8988T (cell line): ENCODE data around the gene PPP1R12C.
A peak's percentile ranks its signal among the peaks of the same experiment; 100 is the strongest.
"Not testable (repeated sequence)": the region's sequence is repeated elsewhere in the genome, so short reads cannot be mapped to it uniquely, and the experiment has no call there.

Experiments
- DNase-seq: peaks from one replicate; pipeline ENCODE4 v3.0.0; 2011

The PPP1R12C gene

DNA sequence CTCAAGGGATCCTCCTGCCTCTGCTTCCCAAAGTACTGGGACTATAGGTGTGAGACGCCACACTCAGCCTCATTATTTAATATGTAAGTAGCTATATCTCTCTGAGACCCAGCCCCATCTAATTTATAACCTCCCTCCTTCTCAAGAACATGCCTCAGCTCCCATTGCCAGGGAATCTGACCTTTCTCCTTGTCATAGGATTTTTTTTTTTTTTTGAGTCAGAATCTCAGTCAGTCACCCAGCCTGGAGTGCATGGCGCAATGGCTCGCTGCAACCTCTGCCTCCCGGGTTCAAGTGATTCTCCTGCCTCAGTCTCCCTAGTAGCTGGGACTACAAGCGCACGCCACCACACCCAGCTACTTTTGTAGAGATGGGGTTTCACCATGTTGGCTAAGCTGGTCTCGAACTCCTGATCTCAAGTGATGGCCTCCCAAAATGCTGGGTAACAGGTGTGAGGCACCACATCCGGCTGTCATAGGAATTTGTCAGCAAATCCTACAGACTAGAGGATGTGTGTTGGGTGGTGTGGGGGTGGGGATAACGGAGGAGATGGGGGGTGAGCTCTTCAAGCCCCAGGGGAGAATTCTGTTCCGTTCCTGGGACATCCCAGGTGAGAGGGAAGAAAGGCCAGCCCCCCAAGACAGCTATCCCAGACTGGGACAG lies 46.8 kb downstream of the PPP1R12C start:
- no peak for DNase-seq

DNA sequence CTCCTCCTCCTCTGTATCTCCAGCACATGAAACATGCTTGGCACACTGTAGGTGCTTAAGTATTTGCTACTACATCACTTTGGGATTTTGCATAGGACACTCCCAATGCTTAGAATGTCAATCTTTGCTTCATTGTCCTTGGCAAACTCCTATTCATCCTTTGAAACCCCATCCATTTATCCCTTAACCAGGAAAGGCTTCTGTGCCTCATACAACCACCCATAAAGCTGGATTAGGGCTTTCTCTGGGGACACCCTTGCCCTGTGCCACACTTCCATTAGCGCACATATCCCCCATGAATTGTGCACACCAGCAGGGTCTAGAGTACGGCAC lies 47.6 kb downstream of the PPP1R12C start:
- no peak for DNase-seq

DNA sequence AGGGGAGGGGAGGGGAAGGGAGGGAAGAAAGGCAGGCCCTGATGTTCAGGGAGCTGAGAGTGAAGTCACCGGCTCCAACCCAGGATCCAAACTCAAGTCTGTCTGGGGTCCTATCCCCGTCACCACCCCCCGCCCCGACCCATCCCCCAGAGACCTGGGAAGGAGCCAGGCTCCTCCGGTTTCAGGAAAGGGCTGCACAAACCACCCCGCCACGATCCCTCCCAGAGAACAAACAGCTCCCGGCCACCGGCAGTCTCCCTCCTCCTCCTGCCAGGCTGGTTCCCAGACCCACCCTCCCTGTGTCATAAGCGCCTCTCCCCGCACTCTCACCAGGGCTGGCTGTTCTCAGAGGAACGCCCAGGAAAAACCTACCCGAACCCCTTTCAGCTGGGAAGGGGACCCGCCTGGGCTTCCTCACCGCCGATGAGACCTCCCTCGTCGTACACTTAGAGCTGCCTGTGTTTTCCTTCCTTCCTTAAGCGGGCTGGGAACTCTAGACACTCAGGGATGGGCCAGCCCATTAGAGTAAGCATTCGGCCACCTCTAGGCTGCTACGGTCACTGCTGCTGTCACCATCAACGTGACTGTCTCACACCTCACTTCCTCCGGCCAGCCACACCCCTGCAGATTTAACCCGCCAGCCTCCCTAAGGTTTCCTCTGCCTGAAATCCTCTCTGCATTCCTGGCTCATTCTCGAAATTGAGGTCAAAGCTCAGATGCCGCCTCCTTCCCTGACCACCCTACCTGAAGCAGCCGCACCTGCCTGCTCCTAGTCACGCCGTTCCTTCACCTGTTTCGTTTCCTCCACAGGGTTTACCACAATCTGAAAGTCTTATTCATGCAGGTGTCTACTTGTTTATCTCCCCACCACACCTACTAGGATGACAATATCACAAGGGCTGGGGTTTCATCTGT lies 48.2 kb downstream of the PPP1R12C start:
- DNase-seq = peak; percentile 71

DNA sequence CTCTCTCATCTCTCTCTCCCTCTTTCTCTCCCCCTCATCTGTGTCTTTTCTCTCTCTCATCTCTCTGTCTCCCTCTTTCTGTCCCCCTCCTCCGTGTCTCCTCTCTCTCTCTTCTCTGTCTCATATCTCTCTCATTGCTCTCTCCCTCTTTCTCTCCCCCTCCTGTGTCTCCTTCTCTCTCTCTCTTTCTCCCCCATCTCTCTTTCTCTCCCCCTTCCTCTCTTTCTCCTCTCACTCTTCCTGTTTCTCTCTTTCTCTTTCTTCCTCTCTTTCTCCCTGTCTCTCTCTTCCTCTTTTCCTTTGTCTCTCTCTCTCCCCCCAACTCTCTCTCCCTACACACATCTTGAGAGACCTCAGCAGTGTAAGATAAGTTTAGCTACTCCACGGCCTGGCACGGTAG lies 49.6 kb downstream of the PPP1R12C start:
- DNase-seq = no peak

DNA sequence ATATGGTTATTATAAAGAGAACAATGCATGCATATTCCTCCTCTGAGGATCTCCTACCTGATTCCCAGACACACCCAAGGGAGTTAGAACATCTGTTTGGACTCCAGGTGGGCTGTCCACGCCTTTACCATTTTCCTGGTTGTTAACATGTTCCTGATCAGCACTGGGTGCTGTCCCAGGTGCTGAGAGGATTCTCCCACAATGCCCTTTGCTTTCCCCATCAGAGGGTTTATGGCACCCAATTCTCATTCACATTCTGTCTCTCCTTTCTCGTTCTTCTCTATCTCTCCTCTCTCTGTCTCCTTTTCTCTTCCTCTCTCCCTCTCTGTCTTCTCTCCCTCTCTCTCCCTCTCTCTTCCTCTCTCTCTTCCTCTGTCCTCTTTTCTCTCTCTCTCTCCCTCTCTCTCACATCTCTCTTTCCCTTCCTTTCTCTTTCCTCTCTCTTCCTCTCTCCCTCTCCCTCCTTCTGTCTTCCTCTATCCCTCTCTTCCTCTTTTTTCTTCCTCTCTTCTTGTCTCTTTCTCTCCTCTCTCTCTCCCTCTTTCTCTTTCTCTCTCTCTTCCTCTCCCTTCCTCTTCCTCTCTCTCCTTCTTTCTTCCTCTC lies 51.2 kb downstream of the PPP1R12C start:
- DNase-seq = no peak

DNA sequence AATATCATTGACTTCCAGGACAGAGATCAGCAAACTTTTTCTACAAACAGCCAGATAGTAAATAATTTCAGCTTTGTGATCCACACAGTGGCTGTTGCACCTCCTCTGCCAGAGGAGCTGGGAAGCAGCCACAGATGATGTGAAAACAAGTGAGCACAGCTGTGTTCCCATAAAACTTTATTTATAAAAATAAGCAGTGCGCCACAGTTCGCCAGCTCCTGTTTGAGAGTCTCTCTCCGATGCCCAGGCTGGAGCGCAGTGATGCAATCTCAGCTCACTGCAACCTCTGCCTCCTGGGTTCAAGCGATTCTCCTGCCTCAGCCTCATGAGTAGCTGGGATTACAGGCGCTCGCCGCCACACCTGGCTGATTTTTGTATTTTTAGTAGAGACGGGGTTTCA lies 51.9 kb downstream of the PPP1R12C start:
- not testable (repeated sequence) for DNase-seq

DNA sequence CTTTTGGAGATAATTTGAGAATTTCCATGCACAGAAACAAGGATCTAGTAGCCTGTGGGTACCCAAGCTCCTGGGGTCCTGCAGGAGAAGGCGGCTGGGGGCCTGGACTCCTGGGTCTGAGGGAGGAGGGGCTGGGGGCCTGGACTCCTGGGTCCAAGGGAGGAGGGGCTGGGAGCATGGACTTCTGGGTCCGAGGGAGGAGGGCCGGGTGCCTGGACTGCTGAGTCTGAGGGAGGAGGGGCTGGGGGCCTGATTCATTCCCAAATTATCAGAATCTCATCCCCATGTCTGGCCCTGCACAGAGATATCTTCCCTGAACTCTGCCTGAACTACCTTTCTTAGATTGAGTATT lies 54.0 kb downstream of the PPP1R12C start:
- no peak for DNase-seq

DNA sequence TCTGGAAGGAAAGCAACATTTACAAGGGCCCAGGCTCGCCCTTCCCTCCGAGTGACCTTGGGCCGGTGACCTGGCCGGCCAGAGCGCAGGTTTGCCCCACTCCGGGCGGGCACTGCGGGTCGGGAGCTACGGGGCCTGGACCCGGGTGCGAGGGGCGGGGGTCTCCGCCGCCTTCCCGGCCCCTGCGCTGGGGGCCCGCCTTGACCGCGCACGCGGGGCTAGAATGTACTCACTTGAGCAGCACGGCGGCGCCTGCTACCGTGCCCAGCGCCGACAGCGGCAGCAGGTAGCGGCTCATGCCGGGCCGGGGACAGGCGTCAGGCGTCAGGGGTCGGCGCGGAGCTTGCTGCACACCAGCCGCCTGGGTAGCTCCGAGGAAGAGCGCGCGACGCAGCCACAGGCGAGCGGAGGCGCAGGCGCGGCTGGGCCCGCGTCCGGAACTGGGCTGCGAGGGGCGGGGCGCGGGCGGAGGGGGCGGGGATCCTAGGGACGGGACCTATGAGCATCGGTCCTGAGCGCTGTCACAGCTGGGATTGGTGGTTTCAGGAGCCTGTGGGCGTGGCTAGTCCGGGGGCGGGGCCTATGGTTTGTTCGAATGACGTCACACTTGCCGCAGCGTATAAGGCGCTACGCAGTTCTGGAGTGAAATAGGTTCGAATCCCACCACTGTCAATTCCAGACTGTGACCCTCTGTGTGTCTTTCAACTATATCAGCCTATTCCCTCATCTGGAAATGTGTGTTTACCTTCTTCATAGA lies 54.5 kb downstream of the PPP1R12C start, which contains the start of gene RDH13:
Gene RDH13 (minus strand): TSS at position 414 of the 757 bp plus-strand sequence. CDS start 116 bp downstream, at position 298.
- no peak for DNase-seq

DNA sequence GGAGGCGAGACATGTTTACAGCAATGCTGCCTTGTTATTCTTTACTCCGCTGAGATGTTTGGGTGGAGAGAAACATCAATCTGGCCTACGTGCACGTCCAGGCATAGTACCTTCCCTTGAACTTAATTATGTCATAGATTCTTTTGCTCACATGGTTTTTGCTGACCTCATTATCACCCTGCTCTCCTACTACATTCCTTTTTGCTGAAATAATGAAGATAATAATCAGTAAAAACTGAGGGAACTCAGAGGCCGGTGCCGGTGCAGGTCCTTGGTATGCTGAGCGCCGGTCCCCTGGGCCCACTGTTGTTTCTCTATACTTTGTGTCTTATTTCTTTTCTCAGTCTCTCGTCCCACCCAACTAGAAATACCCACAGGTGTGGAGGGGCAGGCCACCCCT lies 57.1 kb downstream of the PPP1R12C start:
- not testable (repeated sequence) for DNase-seq

DNA sequence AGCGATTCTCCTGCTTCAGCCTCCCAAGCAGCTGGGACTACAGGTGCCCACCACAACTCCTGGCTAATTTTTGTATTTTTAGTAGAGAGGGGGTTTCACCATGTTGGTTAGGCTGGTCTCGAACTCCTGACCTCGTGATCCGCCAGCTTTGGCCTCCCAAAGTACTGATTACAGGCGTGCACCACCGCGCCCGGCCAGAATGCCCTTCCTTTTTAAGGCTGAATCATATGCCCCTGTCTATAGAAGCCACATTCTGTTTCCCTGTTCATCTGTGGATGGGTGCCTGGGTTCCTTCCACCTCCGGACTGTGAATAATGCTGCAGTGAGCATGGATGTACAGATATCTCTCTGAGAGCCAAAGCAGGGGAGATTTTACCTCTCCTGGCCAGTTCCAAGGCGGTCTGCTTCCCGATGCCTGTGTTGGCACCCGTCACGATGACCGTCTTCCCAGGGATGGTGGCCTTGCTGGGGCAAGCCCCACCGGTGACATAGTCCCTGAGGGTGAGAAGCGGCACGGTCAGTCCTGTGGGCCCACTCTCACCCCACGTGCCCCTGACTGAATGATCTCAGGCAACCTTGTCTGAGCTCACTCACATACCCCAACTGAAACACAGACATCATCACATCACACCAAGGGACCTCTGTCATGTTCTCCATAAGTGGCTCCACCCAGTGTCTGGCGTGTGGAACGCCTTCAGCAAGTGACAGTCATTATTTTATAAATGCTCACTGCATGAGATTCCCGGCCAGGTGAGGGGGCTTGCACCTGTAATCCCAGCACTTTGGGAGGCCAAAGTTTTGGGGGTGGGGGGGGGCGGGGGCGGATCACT lies 58.4 kb downstream of the PPP1R12C start:
- DNase-seq = no peak

DNA sequence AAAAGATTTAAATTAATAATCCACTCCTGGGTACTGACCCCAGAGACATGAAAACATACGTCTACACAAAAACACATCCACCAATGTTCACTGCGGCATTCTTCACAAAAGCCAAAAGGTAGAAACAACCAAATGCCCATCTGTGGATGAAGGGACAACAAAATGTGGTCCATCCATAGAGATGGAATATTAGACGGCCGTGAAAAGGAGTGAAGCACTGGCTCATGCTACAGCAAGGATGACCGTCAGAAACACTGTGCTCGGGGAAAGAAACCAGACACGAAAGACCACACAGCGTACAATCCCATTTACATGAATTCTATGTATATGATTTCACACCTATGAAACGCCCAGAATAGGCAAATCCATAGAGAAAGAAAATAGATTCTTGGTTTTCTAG lies 60.6 kb downstream of the PPP1R12C start:
- DNase-seq = no peak

DNA sequence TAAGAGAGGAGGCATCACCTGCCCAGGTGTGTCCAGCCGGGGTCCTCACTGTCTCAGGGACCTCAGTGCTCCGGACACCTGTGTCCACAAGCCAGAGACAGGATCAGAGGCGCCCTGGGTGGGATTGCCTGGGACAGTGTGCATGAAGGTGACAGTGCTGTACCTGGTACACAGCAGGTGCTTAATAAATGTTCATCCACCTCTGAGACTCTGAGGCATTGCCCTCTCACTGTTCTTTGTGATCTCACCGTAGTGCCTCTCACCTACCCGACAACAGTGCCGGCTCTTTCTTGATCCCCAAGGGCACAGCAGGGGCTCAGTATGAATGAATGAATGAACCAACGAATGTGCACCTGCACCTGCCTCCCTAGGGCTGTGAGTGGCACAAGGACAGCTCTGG lies 63.7 kb downstream of the PPP1R12C start:
- DNase-seq = no peak

DNA sequence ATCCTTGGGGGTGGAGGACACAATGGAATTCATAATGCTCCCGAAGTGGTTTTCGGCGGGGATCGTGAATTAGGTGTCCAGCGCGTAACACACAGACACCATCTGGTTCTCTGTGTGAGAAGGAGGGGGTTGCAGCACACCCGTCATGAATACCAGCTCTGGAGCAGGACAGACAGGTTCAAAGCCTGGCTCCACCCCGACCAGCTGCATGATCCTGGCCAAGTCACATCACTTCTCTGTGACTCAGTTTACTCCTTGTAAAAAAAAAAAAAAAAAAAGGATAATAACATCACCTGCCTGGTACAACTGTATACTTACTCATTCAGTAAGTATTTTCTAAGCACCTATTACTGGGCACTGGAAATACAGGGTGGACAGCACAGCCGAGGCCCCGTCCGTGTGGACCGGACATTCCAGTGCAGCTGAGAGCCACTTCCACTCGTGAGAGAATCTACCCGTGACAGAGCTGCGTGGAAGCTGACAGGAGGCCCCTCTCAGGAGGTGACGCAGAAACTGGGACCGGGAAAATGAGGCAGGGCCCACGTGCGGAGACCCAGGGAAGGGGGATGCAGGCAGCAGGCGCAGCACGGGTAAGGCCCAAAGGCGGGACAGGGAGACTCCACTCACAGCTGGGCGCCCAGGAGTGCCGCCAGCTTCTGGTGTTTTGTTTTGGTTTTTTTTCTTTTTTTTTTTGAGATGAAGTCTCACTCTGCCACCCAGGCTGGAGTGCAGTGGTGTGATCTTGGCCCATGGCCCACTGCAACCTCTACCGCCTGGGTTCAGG lies 66.5 kb downstream of the PPP1R12C start:
- DNase-seq = no peak

DNA sequence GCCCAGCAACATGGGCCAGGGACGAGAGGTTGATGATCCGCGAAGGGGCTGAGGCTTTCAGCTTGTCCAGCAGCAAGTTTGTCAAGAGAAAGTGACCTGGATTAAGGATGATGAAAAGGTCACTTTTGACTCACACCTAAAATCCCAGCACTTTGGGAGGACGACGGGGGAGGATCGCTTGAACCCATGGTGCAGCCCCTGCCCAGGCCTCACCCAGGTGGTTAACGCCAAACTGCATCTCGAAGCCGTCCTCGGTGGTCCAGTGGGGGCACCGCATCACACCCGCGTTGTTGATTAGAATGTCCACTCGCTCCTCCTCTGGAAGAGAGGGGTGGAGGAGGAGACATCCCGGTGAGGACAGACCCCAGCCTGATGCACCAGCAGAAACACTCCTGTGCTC lies 69.0 kb downstream of the PPP1R12C start:
- DNase-seq = no peak

DNA sequence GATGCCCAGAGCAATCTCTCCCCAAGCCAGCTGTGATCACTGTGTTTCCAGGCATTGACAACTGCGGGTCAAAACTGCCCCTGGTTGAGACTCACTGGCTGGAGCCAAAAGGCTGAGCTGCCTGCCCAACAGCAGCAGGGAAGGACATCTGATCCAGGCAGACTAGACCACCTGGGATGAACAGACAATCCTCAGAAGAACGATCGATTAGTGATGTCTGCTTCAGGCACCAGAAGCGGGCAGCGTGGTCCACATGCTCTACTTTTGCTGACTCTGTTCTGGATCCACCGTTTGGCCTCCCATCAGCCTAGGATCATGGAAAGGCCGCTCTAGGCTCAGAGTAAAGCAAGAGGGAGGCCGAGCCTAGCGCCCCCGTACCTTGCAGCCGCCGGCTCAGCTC lies 69.5 kb downstream of the PPP1R12C start:
- DNase-seq = no peak

DNA sequence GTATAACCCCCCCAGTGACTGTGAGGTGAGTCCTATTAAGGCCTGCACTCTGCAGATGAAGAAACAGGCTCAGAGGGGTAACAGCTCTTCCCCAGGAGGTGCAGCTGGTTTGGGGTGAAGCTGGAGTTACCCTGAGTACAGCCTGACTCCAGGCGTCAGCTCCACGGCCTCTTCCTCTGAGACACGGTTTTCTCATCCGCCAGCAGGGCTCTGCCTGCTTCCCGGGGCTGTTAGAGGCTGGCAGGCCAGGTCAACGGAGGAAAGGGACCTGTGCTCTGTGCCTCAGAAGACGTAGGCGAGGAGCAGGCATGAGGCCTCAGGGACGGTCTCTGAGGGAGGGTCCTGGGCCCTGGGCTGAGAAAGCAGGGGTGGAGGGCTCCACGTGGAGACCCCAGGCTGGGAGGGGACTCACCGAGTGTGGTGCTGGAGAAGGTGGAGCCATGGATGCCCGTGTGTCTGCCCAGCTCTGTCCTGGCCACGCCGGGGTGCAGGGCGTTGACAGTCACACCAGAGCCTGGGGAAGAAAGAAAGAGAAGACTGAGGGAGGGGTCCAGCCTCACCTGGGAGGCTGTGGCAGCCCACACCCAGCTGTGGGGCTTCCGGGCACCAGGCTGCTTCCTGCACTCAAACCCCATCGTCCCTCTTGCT lies 70.3 kb downstream of the PPP1R12C start:
- no peak for DNase-seq

DNA sequence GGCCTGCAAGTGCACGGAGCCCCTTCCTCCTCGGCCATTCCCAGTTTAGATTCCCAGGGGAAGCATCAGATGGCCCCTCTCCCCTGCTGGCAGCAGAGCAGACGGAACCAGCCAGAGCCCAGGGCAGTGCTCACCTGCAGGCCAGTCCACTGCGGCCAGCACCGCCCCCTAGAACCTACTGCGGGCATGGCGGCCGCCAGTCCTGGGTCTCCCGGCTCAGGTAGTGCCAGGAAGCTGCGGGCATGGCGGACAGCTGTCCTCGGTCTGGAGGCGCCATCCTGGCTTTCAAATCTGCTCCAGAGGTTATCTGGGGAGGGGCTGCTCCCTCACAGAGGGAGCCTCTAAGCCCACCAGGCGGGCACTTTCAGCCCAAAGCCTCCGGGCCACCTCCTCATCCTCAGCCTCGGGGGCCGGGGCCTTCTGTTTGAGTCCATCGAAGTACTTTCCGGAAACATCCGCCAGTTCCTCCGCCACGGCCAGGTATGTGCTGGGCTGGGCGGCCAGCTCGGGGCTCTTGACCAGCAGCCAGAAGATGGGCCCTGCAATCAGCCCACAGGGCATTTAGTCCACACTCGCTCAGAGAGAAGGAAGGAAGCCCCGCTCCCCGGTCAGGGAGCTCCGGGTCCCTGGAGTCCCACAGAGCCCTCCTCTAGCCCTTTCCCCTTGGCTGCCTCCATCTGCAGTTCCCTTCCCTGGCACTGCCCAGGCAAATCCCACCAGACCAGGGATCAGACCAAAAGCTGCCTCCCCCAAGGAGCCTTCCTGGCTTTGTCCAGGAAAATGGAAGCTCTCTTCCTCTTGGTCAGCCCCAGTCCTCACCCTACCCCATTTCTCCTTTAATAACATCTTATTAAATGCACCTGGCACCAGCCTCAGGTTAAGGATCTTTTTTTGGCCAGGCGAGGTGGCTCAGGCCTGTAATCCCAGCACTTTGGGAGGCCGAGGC lies 72.4 kb downstream of the PPP1R12C start:
- DNase-seq = no peak

DNA sequence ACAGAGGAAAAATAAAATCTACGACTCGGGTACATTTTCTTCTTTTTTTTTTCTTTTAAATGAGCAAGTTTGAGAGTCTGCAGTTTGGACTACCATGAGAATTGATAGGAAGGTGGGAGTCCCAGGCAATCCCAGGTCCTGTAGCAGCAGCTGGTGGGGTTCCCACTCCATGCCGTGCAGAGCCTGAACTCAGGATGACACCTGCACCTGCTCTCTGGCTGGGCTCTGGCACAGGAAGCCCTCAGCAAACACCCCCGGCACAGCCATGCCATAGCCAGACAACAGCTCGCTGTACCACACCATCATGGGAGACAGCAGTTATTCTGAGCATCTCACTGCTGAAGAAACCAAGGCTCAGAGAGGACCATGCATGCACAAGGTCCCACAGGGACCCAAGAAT lies 73.2 kb downstream of the PPP1R12C start:
- no peak for DNase-seq

DNA sequence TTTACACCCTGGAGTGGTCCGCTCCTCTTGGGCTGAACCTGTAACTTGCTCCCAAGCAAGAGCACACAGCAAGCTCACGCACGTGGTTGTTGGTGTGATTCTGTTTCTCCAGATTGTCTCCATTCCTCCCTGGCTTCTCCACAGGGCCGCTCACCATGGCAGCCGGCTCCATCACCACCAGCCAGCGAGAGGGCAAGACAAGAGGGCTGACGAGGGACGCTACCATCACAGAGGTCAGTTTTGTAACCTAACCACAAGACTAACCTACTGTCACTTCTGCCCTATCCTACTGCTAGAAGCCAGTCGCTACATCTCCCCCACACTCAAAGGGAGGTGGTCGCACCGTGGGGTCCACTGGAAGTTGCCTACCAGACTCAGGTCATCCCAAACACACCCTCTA lies 74.7 kb downstream of the PPP1R12C start:
- DNase-seq = no peak

DNA sequence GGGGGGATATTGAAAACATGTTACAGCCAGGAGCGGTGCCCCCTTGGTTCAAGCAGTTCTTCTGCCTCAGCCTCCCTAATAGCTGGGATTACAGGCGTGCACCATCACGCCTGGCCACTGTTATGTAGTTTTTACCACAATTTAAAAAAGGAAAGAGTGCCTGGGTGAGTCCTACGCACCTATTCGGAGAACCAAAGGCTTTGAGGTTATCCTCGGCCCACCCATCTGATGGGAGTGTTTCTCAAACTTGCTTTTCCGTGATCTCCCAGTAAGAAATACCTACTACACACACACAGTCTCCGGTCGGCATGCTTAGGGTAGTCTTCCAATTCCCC lies 75.1 kb downstream of the PPP1R12C start:
- DNase-seq = no peak
